ENCODE measurements around the gene HDGFL3.

HDGFL3 gene

GRCh38 chr15:83119968-83120581 lies 87.5 kb downstream of the HDGFL3 start:
- no peak for DNase-seq (ENCODE audit: low read depth)
- H3K4me3 ChIP-seq (replicated peaks; ENCODE audit: low read depth, low read length): no peak overlapping the region
- no peak for TF ChIP-seq CTCF (IDR thresholded peaks at IDR 0.05; ENCODE audit: low read length, missing control alignments)

GRCh38 chr15:83118968-83119367 lies 88.7 kb downstream of the HDGFL3 start:
- no peak overlapping the region for H3K4me3 ChIP-seq (replicated peaks; ENCODE audit: low read depth, low read length)
- no peak for DNase-seq (ENCODE audit: low read depth)
- TF ChIP-seq CTCF (IDR thresholded peaks at IDR 0.05; ENCODE audit: low read length, missing control alignments): no peak

- DNase-seq (ENCODE audit: low read depth): no peak
- H3K4me3 ChIP-seq (replicated peaks; ENCODE audit: low read depth, low read length): no peak overlapping the region
- no peak for TF ChIP-seq CTCF (IDR thresholded peaks at IDR 0.05; ENCODE audit: low read length, missing control alignments)
Observed at GRCh38 chr15:83118291-83118827, 89.3 kb downstream of the HDGFL3 start.

GRCh38 chr15:83115831-83116565 lies 91.6 kb downstream of the HDGFL3 start:
- no peak overlapping the region for H3K4me3 ChIP-seq (replicated peaks; ENCODE audit: low read depth, low read length)
- TF ChIP-seq CTCF (IDR thresholded peaks at IDR 0.05; ENCODE audit: low read length, missing control alignments): no peak
- DNase-seq (ENCODE audit: low read depth): no peak

GRCh38 chr15:83115410-83115809 lies 92.2 kb downstream of the HDGFL3 start:
- H3K4me3 ChIP-seq (replicated peaks; ENCODE audit: low read depth, low read length): no peak overlapping the region
- no peak for DNase-seq (ENCODE audit: low read depth)
- TF ChIP-seq CTCF (IDR thresholded peaks at IDR 0.05; ENCODE audit: low read length, missing control alignments): no peak

GRCh38 chr15:83114856-83115255 lies 92.8 kb downstream of the HDGFL3 start:
- H3K4me3 ChIP-seq (replicated peaks; ENCODE audit: low read depth, low read length): no peak overlapping the region

More at GRCh38 chr15:83114856-83115255, 92.8 kb downstream of the HDGFL3 start:
- no peak for TF ChIP-seq CTCF (IDR thresholded peaks at IDR 0.05; ENCODE audit: low read length, missing control alignments)
- no peak for DNase-seq (ENCODE audit: low read depth)

Measured in fibroblast of pulmonary artery (primary cell).